Vagina (tissue), 2 donors: ENCODE data around the gene HOXC10. TPM values are rescaled to one million over a fixed set of nuclear protein-coding genes. Genes with fewer than 3 reads are reported as not detected.

Source experiments
- DNase-seq, 2 donors: peaks; one replicate each; pipeline ENCODE4 v3.0.0-alpha.2; 2017; ENCODE audit errors: extremely low spot score in 2 of 2
- H3K27ac ChIP-seq: fragments of 200-600 bp; sonication (generic); one replicate; pipeline ENCODE4 v1.5.1; 2019
- H3K27me3 ChIP-seq: fragments of 200-600 bp; sonication (generic); one replicate; pipeline ENCODE4 v1.5.1; 2019
- H3K36me3 ChIP-seq, 2 donors: fragments of 200-600 bp; sonication (generic); one replicate each; pipeline ENCODE4 v1.5.1; 2017 to 2019
- H3K4me1 ChIP-seq: fragments of 200-600 bp; sonication (generic); one replicate; pipeline ENCODE4 v1.5.1; 2019
- H3K4me3 ChIP-seq, 2 donors: fragments of 200-600 bp; sonication (generic); 1 replicate in 1 of 2; 2 replicates in 1 of 2; pipeline ENCODE4 v1.5.1; 2016 to 2019
- H3K9me3 ChIP-seq: fragments of 200-600 bp; sonication (generic); one replicate; pipeline ENCODE4 v1.5.1; 2019
- CTCF ChIP-seq, 3 experiments: fragments of 450-650 bp in 2 of 3; fragments of 200-600 bp in 1 of 3; sonication (generic) in 1 of 3; IDR thresholded peaks; one replicate each; pipeline ENCODE4 v1.5.1; 2017 to 2019; ENCODE audit warnings: antibody characterized with exemption in 3 of 3, mild to moderate bottlenecking in 2 of 3, moderate library complexity in 2 of 3
- POLR2A ChIP-seq, 2 donors: fragments of 450-650 bp; IDR thresholded peaks; one replicate each; pipeline ENCODE4 v1.6.1; 2017; ENCODE audit warnings: antibody characterized with exemption in 2 of 2, mild to moderate bottlenecking in 2 of 2, moderate library complexity in 2 of 2
- POLR2AphosphoS5 ChIP-seq, 2 donors: sonication (generic); formaldehyde crosslinking; IDR thresholded peaks; one replicate each; pipeline ENCODE4 v1.9.0; 2017; ENCODE audit warnings: antibody characterized with exemption in 2 of 2, mild to moderate bottlenecking in 2 of 2, low read depth in 1 of 2; ENCODE audit not compliant: insufficient read depth in 1 of 2
- intact Hi-C: fragments of 100-400 bp; cut with DNase I; formaldehyde crosslinking; loops from one replicate; pipeline ENCODE4 v1.15.1; 2023
- total RNA-seq: library from RNA; depleted of rRNA; stranded (reverse); fragments of >200 nt; gene quantifications from one replicate; pipeline ENCODE4 v1.2.3, GENCODE V29; 2016

Gene HOXC10
- total RNA-seq, 1 donor from 2014 or later: not detected

GRCh38 chr12:54002278-54002914, 17.4 kb downstream of the HOXC10 start:
- TF ChIP-seq CTCF (IDR thresholded peaks at IDR 0.05) (no peak), POLR2AphosphoS5 (IDR thresholded peaks at IDR 0.05; ENCODE audit: insufficient read depth in 1 of 2, low read depth in 1 of 2) (no peak), POLR2A (IDR thresholded peaks at IDR 0.05) (no peak)
- intact Hi-C loops: no loop called here
- Histone ChIP-seq H3K36me3 (no peaks in the 10 kb centered on the region), H3K4me1 (peaks cover 22% of the 10 kb centered on the region), H3K27me3 (peaks cover 25% of the 10 kb centered on the region), H3K27ac (no peak overlapping the region), H3K4me3 (no peak overlapping the region), H3K9me3 (no peaks in the 10 kb centered on the region)
- no peak for DNase-seq

- intact Hi-C loops: no loop called here
- TF ChIP-seq POLR2AphosphoS5 (IDR thresholded peaks at IDR 0.05; ENCODE audit: insufficient read depth in 1 of 2, low read depth in 1 of 2): no peak
- no peak for TF ChIP-seq CTCF (IDR thresholded peaks at IDR 0.05)
- no peak for TF ChIP-seq POLR2A (IDR thresholded peaks at IDR 0.05)
- H3K27ac ChIP-seq: no peak overlapping the region
- no peak for DNase-seq
- H3K36me3 ChIP-seq: no peaks in the 10 kb centered on the region
- H3K27me3 ChIP-seq: peaks cover 21% of the 10 kb centered on the region
- peaks cover 22% of the 10 kb centered on the region for H3K4me1 ChIP-seq
- H3K9me3 ChIP-seq: no peaks in the 10 kb centered on the region
- H3K4me3 ChIP-seq: no peak overlapping the region
Measured at GRCh38 chr12:54002915-54003389, 18.0 kb downstream of the HOXC10 start.

- Histone ChIP-seq H3K27ac (no peak overlapping the region), H3K4me3 (no peak overlapping the region), H3K27me3 (peaks cover 21% of the 10 kb centered on the region), H3K4me1 (peaks cover 22% of the 10 kb centered on the region), H3K36me3 (no peaks in the 10 kb centered on the region), H3K9me3 (no peaks in the 10 kb centered on the region)
- no peak for DNase-seq
- intact Hi-C loops: no loop called here
- no peak for TF ChIP-seq POLR2AphosphoS5 (IDR thresholded peaks at IDR 0.05; ENCODE audit: insufficient read depth in 1 of 2, low read depth in 1 of 2)
- no peak for TF ChIP-seq CTCF (IDR thresholded peaks at IDR 0.05)
- no peak for TF ChIP-seq POLR2A (IDR thresholded peaks at IDR 0.05)
Measured at GRCh38 chr12:54003625-54004024, 18.7 kb downstream of the HOXC10 start.

- Histone ChIP-seq H3K4me1 (peaks cover 25% of the 10 kb centered on the region), H3K4me3 (no peak overlapping the region), H3K36me3 (no peaks in the 10 kb centered on the region), H3K27ac (no peak overlapping the region), H3K9me3 (no peaks in the 10 kb centered on the region), H3K27me3 (peaks cover 20% of the 10 kb centered on the region)
- no peak for DNase-seq
- intact Hi-C loops: no loop called here
- no peak for TF ChIP-seq POLR2A (IDR thresholded peaks at IDR 0.05)
- no peak for TF ChIP-seq POLR2AphosphoS5 (IDR thresholded peaks at IDR 0.05; ENCODE audit: insufficient read depth in 1 of 2, low read depth in 1 of 2)
- TF ChIP-seq CTCF (IDR thresholded peaks at IDR 0.05): no peak
Measured at GRCh38 chr12:54004063-54004840, 19.3 kb downstream of the HOXC10 start.
